TTC549 (cell line): ENCODE measurements around the gene USP1.

Source experiments
- FAIRE-seq: peaks from 2 replicates; lab custom pipeline; 2012; peaks lifted over from hg19 to GRCh38; lab: Jason Lieb, UNC

USP1 gene, protein sequence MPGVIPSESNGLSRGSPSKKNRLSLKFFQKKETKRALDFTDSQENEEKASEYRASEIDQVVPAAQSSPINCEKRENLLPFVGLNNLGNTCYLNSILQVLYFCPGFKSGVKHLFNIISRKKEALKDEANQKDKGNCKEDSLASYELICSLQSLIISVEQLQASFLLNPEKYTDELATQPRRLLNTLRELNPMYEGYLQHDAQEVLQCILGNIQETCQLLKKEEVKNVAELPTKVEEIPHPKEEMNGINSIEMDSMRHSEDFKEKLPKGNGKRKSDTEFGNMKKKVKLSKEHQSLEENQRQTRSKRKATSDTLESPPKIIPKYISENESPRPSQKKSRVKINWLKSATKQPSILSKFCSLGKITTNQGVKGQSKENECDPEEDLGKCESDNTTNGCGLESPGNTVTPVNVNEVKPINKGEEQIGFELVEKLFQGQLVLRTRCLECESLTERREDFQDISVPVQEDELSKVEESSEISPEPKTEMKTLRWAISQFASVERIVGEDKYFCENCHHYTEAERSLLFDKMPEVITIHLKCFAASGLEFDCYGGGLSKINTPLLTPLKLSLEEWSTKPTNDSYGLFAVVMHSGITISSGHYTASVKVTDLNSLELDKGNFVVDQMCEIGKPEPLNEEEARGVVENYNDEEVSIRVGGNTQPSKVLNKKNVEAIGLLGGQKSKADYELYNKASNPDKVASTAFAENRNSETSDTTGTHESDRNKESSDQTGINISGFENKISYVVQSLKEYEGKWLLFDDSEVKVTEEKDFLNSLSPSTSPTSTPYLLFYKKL

GRCh38 chr1:62436466-62437272 lies at the start of gene USP1:
TSS of gene USP1 (plus strand) at chr1:62437049. CDS start at chr1:62439868, 2,819 bp downstream.
- peak; percentile 96 for FAIRE-seq

DNA sequence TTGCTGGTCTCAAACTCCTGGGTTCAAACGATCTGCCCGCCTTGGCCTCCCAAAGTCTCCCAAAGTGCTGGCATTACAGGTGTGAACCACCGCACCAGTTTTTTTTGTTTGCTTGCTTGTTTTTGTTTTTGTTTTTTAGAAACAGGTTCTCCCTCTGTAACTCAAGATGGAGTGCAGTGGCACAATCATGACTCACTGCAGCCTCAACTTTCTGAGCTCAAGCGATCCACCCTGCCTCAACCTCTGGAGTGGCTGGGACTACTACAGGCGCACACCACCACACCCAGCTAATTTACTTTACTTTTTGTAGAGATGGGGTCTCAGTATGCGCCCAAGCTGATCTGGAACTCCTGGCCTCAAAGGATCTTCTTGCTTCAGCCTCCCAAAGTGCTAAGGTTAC lies 47.3 kb upstream of the USP1 start:
- FAIRE-seq: no peak

DNA sequence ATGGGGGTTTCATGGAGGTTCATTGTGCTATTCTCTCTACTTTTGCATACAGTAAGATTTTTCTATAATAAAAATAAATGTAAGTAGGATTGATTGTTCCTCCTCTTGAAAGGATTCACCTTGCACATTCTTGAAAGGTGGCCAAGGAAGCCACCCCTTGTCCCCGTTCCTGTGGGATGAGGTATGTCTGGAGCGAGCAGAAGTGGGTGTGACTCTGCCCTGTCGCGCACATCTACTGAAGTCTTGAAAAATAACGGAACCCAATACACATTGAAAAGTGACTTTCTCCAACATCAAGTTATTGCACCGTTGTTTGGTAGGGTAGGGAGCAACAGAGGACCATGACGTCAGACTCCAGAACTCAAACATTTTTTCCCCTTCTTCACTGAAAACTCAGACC lies 46.8 kb upstream of the USP1 start:
- FAIRE-seq: no peak

DNA sequence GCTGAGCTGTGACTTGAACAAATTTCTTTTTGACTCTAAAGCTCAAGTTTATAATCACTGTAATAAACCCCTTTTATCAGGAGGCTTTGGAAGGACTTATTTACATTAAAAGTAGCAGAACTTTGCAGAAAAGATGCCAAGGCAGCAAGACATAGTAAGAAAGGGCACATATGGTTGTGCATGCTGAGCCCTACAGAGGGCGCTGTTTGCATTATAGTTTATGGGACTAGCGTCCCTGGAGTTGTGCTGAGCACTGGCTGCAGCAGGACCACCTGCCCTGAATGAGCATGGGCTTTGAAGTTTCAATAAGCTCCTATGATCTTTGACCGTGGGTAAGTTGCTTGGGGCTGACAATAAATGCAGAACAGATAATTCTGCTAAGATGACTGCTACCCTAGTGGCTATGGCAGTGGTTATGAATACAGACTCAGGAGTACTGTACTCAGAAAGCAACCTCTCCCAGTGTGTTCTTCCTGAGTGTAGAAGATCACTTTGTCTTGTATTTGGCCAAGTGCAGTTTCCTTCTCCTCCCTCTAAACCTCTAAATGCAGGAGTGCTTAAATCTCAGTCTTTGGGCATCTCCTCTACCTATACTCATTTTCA lies 45.4 kb upstream of the USP1 start:
- FAIRE-seq: no peak

GRCh38 chr1:62392951-62393350 lies 43.9 kb upstream of the USP1 start:
- no peak for FAIRE-seq

GRCh38 chr1:62394646-62395045 lies 42.2 kb upstream of the USP1 start:
- FAIRE-seq: no peak

DNA sequence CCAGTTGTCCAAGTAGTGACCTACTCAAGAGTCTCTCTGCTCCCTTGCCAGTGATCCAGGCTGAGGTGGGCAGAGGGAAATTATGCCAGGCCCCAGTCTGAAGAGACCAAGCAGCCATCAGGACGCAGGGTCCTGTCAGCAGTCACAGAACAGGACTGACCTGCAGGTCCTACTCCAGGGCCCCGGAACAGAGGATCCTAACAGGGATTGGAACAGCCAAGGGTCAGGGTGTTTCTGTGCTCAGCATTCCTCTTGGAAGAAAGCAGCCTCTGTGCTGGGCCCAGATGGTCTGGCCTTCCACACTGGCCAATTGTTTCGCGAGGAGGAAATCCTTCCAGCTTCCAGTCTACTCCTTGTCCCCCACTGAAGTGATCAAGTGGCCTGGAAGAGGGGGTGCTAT lies 41.6 kb upstream of the USP1 start:
- FAIRE-seq: no peak

GRCh38 chr1:62396871-62397270 lies 40.0 kb upstream of the USP1 start:
- FAIRE-seq: no peak

GRCh38 chr1:62397301-62397700 lies 39.5 kb upstream of the USP1 start:
- no peak for FAIRE-seq

DNA sequence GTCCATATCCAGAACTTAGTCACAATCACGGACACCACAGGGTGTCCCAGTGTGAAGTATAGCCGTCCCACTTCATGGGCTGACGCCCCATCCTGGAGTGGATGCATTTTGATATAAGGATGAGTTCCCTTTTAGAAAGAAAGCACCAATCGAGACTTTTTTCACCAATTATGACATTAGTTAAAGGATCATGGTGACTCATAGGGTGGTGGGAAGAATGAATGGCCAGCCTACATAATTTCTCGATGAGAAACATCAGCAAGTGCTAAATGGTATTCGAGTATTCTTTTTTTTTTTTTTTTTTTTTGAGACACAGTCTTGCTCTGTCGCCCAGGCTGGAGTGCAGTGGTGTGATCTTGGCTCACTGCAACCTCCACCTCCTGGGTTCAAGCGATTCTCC lies 38.5 kb upstream of the USP1 start:
- FAIRE-seq: no peak

DNA sequence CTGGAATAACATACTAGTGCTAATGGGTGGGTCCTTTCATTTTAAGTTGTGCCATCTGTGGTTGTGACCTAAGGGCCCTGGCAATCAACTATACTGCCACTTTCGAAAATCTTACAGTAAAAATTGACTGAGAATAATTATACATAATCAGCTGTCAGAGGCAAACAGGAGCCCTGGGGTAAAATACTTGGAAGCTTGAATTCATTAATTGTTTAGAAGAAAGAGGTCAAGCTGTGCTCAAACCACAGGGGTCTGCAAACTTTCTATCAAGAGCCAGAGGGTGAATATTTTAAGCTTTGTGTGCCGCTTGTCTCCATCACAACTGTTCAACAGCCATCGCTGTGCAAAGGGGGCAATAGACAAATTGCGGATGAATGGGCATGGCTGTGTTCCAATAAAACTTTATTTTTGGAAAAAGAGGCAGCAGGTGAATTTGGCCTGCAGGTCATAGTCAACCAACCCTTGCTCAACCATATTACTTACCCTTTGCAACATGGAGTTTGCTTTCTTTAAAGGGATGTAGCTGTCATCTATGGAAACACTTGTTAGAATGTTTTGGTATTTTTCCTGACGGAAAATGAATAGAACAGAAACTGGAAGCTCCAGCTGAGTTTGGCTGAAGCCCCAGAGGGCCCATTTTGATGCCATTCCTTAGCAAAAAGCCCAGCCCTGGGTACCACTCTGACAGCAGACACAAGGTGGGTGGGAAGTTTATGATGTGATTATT lies 35.7 kb upstream of the USP1 start:
- no peak for FAIRE-seq

- no peak for FAIRE-seq
Observed at GRCh38 chr1:62405247-62405646, 31.6 kb upstream of the USP1 start.

- no peak for FAIRE-seq
Observed at GRCh38 chr1:62406576-62406975, 30.3 kb upstream of the USP1 start.

GRCh38 chr1:62407398-62408009 lies 29.3 kb upstream of the USP1 start:
- FAIRE-seq: peak; percentile 91

GRCh38 chr1:62415687-62416086 lies 21.2 kb upstream of the USP1 start:
- FAIRE-seq: no peak

- no peak for FAIRE-seq
Observed at GRCh38 chr1:62417351-62417999, 19.4 kb upstream of the USP1 start.

GRCh38 chr1:62420214-62420613 lies 16.6 kb upstream of the USP1 start:
- no peak for FAIRE-seq

GRCh38 chr1:62423580-62424242 lies 13.1 kb upstream of the USP1 start:
- no peak for FAIRE-seq

- FAIRE-seq: no peak
Observed at GRCh38 chr1:62424411-62424810, 12.4 kb upstream of the USP1 start.

GRCh38 chr1:62425041-62425440 lies 11.8 kb upstream of the USP1 start:
- no peak for FAIRE-seq
